LNCaP clone FGC (cell line): ENCODE data around the gene TTF2.
"Not testable (repeated sequence)": the region's sequence is repeated elsewhere in the genome, so short reads cannot be mapped to it uniquely, and the experiment has no call there.

ENCODE experiments used
- DNase-seq: peaks from one replicate; pipeline ENCODE4 v3.0.0-alpha.2; 2011; ENCODE audit warnings: low read depth
- H3K4me3 ChIP-seq: 2 replicates; pipeline ENCODE4 v1.5.1; 2011; ENCODE audit warnings: mild to moderate bottlenecking, low read depth, low read length, control low read depth
- TF ChIP-seq, protein P1 (sequence below): IDR thresholded peaks from 2 replicates; pipeline ENCODE4 v1.5.1; 2012; ENCODE audit warnings: mild to moderate bottlenecking; ENCODE audit not compliant: control insufficient read depth, insufficient read depth; ENCODE audit errors: extremely low read depth

The TTF2 gene

DNA sequence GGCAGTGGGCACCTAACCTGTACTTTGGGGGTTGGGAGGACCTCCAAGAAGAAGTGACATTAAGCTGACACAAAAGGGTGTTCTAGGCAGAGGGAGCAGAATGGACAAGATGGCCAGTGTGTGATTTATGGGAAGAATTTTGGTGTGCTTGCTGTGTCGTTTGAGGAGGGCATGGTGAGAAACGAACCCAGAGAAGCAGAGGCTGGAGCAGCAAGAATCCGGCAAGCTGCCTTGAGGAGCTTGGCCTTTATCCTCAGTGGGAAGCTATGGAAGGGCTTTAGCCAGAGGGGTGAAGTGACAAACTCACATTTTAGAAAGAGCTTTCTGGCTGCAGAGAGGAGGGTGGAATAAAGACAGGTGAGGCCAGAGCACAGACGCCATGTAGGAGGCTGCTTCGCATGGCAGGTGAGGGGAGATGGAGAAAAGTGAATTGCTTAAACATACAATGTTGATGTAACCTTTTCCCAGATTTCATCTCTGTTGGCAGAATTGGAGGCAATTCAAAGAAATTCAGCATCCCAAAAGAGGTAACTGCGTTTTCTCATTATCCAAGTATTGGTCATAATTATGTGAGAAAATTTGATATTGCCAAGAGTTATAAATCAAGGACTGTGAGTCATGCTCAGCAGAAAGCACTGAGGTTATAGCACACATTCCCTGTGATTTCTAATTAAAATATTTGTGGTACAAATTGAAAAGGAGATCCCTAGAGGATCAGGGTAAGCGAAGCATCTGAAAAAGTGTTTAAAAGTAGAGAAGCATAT lies 34.9 kb downstream of the TTF2 start:
- no peak overlapping the region for H3K4me3 ChIP-seq
- DNase-seq, result no peak
- TF ChIP-seq, protein P1, sequence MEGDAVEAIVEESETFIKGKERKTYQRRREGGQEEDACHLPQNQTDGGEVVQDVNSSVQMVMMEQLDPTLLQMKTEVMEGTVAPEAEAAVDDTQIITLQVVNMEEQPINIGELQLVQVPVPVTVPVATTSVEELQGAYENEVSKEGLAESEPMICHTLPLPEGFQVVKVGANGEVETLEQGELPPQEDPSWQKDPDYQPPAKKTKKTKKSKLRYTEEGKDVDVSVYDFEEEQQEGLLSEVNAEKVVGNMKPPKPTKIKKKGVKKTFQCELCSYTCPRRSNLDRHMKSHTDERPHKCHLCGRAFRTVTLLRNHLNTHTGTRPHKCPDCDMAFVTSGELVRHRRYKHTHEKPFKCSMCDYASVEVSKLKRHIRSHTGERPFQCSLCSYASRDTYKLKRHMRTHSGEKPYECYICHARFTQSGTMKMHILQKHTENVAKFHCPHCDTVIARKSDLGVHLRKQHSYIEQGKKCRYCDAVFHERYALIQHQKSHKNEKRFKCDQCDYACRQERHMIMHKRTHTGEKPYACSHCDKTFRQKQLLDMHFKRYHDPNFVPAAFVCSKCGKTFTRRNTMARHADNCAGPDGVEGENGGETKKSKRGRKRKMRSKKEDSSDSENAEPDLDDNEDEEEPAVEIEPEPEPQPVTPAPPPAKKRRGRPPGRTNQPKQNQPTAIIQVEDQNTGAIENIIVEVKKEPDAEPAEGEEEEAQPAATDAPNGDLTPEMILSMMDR, result no peak

DNA sequence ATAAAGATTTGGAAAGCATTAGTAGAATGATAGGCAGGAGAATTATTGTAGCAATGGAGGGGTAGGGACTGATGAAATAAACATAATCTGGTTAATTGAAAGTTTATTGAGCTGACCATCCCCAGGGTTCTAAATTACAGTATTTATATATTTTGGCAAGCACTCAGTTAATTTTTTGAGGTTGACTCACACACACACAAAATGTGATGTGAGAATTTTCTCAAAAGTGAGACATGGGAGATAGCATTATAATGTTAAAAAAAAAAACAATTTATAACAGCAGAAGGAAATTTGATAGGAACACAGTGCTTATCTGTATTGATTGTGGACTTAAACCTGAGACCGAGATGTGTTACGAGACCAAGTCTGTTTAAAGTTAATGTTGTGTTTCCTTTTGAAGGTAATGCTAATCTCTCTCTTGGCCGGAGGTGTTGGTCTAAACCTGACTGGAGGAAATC lies 36.9 kb downstream of the TTF2 start:
- DNase-seq, result no peak
- H3K4me3 ChIP-seq, result no peak overlapping the region
- TF ChIP-seq, protein P1, result no peak

DNA sequence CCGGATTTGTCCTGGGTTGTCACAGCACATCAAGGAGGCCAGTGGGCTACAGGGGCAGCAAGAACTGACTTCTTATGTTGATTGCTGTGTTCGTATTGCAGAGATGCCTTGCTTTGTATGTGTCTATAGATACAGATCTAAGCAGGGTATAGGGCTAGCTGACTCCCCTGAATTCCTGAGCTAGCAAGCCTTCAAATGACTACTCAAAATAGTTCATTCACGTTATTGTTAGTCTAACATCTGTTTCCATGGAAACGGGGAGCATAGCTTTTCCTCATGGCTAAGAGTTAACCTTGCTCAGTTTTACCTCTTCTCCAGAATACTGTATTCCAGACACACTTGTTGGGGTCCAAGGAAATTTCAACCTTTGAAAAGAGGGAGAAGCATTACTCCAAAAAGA lies 37.3 kb downstream of the TTF2 start:
- TF ChIP-seq, protein P1, result no peak
- no peak overlapping the region for H3K4me3 ChIP-seq
- DNase-seq, result no peak

DNA sequence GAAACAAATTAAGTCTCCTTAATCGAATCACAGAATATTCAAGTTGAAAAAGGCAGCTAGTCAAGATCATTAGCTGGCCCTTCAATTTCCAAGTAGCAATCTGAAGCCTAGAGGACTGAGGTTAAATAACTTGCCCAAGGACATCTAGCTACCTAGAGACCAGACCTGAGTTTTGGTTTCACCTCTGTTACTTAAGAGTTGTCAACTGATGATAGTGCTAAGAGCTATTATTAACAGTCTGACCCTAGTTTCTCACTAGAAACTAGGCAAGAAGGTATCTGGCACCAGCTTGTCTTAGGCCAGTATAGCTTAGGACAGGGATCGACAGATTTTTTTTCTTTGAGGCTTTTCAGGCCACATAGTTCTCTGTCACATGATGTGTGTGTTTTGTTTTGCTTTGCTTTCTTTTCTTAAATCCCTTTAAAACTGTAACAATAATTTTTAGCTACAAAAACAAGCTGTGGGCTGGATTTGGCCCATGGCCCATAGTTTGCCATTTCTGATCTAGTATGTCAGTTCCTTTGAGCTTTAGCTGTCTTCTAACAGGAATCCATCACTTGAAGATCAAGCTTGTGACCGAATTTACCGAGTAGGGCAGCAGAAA lies 38.3 kb downstream of the TTF2 start:
- H3K4me3 ChIP-seq, result no peak overlapping the region
- DNase-seq, result no peak
- TF ChIP-seq, protein P1, result no peak

DNA sequence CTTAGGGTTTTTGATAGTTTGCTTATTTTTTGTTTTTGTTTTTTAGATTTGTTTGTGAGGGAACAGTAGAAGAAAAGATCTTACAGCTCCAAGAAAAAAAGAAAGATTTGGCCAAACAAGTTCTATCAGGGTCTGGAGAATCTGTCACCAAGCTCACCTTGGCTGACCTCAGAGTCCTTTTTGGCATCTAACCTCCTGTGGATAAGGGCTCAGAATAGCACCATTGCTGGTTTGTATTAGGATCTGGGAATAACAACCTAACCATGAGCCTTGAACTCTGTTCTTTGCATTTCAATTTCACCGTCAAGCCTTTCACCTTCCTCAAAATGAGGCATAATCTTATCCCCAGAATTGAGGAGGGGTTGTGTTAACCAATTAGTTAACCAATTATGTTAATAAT lies 41.2 kb downstream of the TTF2 start:
- no peak overlapping the region for H3K4me3 ChIP-seq
- DNase-seq, result no peak
- TF ChIP-seq, protein P1, result no peak

DNA sequence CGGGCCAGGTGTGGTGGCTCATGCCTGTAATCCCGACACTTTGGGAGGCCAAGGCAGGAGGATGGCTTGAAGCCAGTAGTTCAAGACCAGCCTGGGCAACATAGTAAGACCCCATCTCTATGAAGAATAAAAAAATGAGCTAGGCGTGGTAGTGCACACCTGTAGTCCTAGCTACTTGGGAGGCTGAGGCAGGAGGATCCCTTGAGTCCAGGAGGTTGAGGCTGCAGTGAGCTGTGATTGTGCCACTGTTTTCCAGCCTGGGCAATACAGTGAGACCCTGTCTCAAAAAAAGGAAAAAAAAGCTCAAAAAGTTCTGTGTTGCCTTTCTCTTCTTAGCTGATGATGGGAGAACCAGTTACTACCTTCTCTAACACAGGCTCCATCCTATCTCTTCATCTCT lies 41.7 kb downstream of the TTF2 start:
- DNase-seq, H3K4me3 ChIP-seq: not testable (repeated sequence)

DNA sequence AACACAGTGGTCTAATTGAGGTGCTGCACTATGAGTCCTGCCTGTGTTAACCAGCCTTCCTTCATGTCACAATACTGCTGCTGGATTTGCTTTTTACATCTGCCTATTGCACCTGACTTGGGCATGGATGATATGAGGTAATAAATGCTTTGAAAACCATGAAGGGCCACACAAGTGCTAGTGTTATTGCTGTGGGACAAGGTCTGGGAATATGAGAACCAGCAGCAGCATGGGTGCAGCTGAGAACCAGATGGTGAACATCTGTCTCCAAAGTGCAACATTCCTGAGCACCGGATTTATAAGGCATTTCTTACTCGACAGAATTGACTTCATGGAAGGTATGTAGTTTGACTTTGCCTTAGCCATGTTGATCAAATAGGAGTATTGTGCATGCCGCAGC lies 44.9 kb downstream of the TTF2 start:
- no peak overlapping the region for H3K4me3 ChIP-seq
- no peak for DNase-seq
- TF ChIP-seq, protein P1, result no peak
